ENCODE results near the gene DDX18. TPM values are rescaled to one million over a fixed set of nuclear protein-coding genes. Genes with fewer than 3 reads are reported as not detected.

Gene DDX18
- total and polyA plus RNA-seq, 2 donors (not counting 3 experiments of a cell fraction or from before 2014, with no cell fraction given): 15.8 to 50.4 TPM

DNA sequence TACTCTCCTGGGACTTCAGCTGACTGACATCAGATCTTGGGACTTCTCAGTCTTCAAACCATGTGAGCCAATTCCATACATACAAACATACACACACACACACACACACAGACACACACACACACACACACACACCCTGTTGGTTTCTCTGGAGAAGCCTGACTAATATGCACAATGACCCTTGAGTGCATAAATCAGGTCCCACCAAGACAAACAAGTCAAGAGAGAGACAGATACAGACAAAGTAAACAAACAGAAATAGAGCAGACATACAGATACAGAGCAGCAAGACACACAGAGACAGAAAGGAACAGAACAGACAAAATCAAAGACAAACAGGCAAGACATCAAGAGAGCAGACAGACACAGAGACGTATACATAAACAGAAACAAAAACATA is 43.8 kb upstream of the DDX18 start:
- ChIA-PET CTCF (no interaction called here), POLR2A (no interaction called here)
- no peak overlapping the region for H3K9ac ChIP-seq (replicated peaks; ENCODE audit: extremely low read depth, insufficient read depth, low read length)
- no peaks in the 10 kb centered on the region for H3K4me1 ChIP-seq (ENCODE audit: control insufficient read depth, extremely low read depth, insufficient read depth, low read length)
- no peaks in the 10 kb centered on the region for H4K20me1 ChIP-seq (replicated peaks; ENCODE audit: control insufficient read depth, extremely low read depth, insufficient read depth, low read length)
- H3K9me1 ChIP-seq (replicated peaks; ENCODE audit: control insufficient read depth, extremely low read depth, insufficient read depth, low read length): no peaks in the 10 kb centered on the region
- DNase-seq (ENCODE audit: low read depth, low spot score) (no peak), FAIRE-seq (no peak)
- no peak overlapping the region for H2AFZ ChIP-seq (ENCODE audit: low read depth, low read length)
- no peaks in the 10 kb centered on the region for H3K27me3 ChIP-seq (ENCODE audit: control insufficient read depth in 2 of 2, insufficient read depth in 2 of 2, low read length in 2 of 2)
- H3K4me3 ChIP-seq (replicated peaks in 1 of 3; ENCODE audit: insufficient read depth in 1 of 3, low read depth in 1 of 3, low read length in 3 of 3): no peak overlapping the region
- H3K27ac ChIP-seq (ENCODE audit: insufficient read depth, low read depth, low read length): no peak overlapping the region
- dilution Hi-C loops (cut with MboI; ENCODE audit: extremely low pct_ligation_motif_present, low sequenced_read_pairs): no loop called here
- intact Hi-C loops (cut with micrococcal nuclease): no loop called here
- TF ChIP-seq JUN (IDR thresholded peaks at IDR 0.05; ENCODE audit: borderline replicate concordance, insufficient read depth, insufficient read length, low read depth) (no peak), EZH2 (IDR thresholded peaks at IDR 0.05; ENCODE audit: borderline replicate concordance, low read depth, low read length, severe bottlenecking) (no peak), CTCF (IDR thresholded peaks at IDR 0.05; ENCODE audit: extremely low read depth in 1 of 2, insufficient read depth in 1 of 2, low read depth in 1 of 2, low read length in 2 of 2) (no peak), MYC (IDR thresholded peaks at IDR 0.05; ENCODE audit: low read depth, low read length) (no peak), POLR2AphosphoS5 (IDR thresholded peaks at IDR 0.05; ENCODE audit: insufficient read depth, low read depth, low read length) (no peak), FOS (IDR thresholded peaks at IDR 0.05; ENCODE audit: borderline replicate concordance, insufficient read depth, low read length) (no peak), POLR2A (IDR thresholded peaks at IDR 0.05; ENCODE audit: low read depth, low read length) (no peak), GATA2 (IDR thresholded peaks at IDR 0.05; ENCODE audit: insufficient read depth, insufficient read length, low read depth, low read length) (no peak)
- TF ChIP-seq, protein P1, sequence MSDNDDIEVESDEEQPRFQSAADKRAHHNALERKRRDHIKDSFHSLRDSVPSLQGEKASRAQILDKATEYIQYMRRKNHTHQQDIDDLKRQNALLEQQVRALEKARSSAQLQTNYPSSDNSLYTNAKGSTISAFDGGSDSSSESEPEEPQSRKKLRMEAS (IDR thresholded peaks at IDR 0.05; ENCODE audit: insufficient read depth, insufficient read length): no peak
- H3K9me3 ChIP-seq (replicated peaks; ENCODE audit: control insufficient read depth, insufficient read depth, low read length): no peaks in the 10 kb centered on the region
- H3K79me2 ChIP-seq (ENCODE audit: control insufficient read depth, insufficient read depth, low read length): no peaks in the 10 kb centered on the region
- no peak overlapping the region for H3K4me2 ChIP-seq (ENCODE audit: insufficient read depth, low read length)
- no peaks in the 10 kb centered on the region for H3K36me3 ChIP-seq (ENCODE audit: control insufficient read depth in 2 of 2, extremely low read depth in 1 of 2, insufficient read depth in 2 of 2, low read length in 2 of 2)
- BruUV-seq (replicated peaks): no TSS peak
